ENCODE data around the gene RAB3A.

DNA sequence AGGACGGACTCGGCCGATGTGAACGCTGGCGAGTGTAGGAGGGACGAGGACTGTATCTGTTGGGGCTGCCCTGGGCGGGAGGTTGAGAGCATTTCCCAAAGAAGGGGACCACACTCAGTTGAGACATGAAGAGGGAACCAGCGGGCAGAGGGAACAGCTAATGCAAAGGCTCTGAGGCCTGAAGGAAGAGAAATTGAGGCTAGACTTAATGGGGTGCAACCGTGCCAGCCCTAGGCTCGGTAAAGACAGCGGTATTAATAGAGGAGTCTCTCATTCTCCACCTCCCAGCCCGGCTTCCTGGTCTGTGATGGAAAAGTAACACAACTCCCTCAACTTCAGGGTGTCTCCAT lies 9.7 kb downstream of the RAB3A start:
- TF ChIP-seq, protein P1, sequence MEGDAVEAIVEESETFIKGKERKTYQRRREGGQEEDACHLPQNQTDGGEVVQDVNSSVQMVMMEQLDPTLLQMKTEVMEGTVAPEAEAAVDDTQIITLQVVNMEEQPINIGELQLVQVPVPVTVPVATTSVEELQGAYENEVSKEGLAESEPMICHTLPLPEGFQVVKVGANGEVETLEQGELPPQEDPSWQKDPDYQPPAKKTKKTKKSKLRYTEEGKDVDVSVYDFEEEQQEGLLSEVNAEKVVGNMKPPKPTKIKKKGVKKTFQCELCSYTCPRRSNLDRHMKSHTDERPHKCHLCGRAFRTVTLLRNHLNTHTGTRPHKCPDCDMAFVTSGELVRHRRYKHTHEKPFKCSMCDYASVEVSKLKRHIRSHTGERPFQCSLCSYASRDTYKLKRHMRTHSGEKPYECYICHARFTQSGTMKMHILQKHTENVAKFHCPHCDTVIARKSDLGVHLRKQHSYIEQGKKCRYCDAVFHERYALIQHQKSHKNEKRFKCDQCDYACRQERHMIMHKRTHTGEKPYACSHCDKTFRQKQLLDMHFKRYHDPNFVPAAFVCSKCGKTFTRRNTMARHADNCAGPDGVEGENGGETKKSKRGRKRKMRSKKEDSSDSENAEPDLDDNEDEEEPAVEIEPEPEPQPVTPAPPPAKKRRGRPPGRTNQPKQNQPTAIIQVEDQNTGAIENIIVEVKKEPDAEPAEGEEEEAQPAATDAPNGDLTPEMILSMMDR (IDR thresholded peaks at IDR 0.05) = no peak
- TF ChIP-seq POLR2A (IDR thresholded peaks at IDR 0.05) = no peak
